GM21529 (cell line): ENCODE results near the gene MYO19.
"Not testable (repeated sequence)": the region's sequence is repeated elsewhere in the genome, so short reads cannot be mapped to it uniquely, and the experiment has no call there.

Experiments
- ATAC-seq: cut with Tn5 transposase; IDR thresholded peaks from one replicate; pipeline ENCODE4 v1.9.1; 2021; ENCODE audit not compliant: unreplicated experiment

Gene MYO19

DNA sequence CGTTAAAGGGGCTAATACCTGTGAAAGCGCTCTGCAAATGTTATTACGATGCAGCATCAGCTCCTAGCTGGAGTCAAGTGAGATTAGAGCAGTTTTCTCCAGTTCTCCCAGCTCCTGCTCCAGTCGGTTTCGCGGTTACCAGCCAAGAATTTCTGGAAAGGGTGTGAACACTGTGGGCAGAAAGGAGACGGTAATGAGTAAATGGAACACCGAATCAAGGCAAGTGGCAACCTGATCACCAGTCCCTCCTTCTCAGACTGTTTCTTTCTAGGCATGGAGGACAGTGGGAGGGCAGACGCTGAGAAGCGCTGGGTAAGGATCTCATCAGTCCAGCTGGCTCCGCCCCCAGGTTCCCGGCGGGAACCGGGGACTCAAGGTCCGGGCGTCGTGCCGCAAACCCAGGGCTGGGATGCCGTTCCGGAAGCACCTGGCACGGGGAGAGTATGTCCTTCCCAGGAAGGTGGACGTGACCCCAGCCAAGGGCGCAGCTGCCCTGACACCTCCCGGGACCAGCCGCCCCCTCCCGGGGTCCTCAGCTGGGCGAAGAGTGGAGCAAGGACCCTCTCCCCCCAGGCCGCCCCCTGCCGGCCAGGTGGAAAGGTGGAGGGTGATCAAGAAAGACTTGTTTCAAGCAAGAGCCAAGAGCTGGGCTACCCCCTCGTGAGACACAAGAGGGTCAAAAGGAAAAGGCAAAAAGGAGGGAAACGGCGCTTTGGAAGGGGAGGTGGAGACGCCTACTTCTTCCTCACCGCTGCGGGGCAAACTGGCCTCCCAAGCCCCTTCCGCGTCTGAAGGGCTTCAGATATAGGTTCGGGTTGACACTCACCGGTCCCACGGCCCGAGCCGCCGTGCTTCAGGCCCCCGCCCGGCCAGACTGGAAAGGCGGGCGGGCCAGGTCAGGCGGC, 481 bp downstream of the MYO19 start:
- peak; percentile 31 for ATAC-seq

DNA sequence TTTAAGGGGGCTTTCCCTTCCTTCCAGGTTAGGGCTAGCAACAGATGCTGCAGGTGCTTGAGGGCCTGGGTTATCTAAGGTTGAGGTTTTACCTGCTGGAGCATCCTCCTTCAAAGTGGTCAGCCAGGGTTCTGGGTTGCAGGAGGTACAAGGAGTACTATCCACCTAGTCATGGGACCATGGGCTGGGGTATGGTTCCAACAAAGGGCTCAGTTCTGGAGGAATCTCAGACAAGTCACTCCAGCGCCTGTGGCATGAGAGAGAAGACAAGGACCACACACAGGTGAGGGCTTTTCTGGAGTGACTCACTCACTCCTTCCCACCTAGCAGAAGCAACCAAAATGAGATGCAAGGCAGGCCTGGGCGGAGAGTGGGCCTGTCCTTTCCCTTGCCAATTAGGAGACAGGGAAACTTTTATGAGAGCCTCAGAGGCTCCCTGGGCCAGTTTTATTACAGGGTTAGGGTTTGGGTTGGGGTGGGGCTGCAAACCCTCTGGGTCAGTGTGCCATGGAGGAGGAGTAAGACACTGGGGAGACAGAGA, 2.2 kb downstream of the MYO19 start:
- ATAC-seq, result no peak

DNA sequence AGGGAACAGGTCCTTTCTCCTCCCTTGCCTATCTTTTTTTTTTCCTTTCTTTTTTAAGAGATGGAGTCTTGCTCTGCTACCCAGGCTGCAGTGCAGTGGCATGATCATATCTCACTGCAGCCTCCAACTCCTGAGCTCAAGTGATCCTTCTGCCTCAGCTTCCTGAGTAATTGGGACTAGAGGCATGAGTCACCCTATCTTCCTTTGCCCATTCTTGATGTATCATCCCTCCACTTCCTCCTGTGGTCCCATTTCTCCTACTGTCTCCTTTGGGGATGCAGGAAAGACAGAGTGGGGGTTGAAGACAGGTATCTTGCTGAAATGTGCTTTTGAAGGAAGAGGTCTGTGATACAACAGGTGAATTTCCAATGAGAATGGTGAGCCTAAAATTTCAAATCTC, 5.5 kb downstream of the MYO19 start:
- no peak for ATAC-seq

DNA sequence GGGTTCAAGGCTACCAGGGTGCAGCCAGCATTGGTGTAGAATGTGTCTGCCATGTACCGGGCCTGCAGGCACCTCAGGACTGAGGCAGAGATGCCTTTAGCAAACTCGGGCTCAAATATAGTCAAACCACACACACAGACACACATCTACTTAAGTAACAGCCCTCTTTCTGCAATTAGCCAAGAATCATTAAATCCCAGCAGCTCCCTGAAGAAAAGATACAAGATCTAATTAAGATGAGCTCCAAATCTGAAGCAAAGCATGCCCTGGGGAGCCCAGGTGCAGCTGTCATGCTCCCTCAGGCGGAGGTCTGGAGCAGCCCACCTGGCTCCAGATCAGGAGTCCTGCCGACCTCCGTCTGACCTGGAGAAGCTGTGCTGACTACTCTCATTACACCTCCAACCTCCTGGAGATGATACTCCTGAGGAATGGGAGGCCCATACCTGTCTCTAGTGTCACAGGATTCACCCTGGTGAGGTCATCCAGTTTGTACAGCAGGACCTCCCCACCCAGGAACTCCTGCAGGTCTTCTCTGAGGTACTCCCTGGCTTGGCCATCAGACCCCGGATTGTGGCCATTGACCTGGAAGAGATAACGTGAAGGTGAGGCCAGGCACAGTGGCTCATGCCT, 6.9 kb downstream of the MYO19 start:
- ATAC-seq, result no peak

DNA sequence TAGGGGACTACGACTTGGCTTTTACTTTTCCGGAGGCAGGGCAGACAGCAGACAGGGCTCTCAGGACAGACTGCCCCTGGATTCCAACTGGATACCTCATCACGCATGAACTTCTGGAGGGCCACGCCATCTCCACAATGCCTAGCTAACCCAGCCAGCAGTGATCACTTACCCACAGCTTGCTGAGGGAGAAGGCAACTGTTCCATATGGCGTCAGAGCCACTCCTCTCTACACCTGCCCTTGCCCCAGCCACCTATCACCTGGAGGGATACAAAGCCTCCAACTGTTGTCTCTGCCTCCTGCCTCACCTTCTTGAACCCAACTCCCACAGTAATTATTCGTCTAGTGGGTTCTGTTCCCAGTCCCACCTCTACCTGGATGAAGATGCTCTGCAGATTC, 8.8 kb downstream of the MYO19 start:
- no peak for ATAC-seq

DNA sequence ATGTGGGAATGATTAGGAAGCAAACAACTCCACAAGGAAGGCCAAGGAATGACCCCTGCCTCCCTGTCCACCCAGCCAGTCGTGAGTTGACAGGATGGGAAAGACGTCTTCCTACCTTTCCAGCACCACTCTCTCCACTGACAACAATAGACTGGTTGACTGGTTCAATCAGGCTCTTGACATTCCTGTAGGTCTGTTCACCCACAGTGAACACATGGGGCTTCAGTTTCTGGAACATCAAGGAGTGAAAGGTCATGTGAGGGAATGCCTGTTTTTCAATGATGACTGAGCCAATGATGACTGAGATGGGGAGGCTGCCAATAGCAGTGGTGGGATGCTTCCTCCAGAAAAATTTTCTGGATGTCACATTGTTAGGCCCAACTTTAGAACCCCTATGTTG, 9.6 kb downstream of the MYO19 start:
- no peak for ATAC-seq

DNA sequence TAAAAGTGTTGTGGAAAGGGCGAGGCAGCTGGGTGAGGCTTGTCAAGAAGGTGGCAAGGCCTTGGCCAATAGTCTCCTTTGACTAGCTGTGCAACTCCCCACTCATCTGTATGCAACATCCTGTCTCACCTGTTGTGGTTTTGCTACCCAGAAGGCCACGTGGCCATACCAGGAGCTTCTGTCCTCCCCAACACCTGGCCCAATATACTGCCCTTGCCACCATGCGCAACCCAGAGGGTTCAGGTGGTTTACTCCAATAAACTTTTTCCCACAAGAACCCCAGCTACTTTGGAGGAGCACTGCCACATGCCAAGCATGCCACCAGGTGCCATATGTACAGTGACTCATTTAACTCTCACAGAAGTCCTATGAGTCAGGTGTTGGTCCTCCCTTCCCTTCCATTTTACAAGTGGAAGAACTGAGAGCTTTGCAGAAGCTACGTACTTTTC, 10.2 kb downstream of the MYO19 start:
- ATAC-seq, result no peak

DNA sequence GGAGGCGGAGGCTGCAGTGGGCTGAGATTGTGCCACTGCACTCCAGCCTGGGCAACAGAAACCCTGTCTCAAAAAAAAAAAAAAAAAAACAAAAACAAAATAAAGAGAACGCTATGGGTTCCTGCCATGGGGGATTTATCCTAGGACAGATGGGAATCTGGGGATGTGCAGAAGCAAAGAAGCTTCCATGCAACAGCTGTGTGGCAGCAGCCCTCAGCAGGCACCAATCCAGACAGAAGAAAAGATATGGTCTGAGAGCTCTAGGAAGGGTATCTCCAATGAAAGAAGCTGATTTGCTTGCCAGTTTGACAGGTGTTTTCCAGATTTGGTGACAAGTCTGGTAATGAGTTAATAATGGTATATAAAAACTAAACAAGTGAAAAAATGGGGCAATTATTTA, 11.6 kb downstream of the MYO19 start:
- ATAC-seq, result no peak

DNA sequence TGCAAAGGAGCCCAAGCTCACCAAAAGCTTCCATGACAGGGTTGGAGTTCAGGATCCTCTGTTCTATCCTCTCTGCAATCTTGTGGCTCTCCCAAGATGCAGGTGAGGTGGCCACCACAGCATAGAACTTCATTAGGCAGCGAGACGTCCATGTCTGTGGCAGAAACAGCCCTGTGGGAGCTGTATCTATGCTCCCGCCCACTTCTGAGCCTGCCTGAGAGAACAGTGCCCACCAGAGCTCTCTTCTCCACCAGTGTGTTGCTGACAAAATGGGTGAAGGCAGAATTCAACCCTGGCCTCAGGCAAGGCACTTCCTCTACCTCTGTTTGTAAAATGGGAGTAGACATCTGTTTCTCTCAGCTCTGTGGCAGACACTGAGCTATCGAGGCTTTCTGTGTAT, 18.8 kb downstream of the MYO19 start:
- ATAC-seq, result no peak

DNA sequence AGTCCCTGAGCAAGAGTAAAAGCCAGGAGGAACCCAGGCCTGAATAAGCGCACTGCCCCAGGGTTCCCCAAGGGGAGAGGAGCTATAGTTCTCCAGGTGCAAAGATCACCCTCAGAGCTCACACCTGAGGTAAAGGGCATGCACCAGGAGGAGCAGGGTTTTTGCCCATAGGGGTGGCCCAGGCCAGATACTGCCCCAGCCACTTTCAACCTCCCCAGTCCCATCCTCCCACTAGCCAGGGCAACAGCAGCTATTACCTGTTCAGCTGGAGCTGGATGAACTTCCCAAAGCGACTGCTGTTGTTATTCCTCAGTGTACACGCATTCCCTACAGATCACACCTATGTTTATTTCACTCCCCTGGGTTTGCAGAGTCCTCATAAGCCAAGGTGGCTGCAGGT, 19.8 kb downstream of the MYO19 start:
- ATAC-seq, result no peak

DNA sequence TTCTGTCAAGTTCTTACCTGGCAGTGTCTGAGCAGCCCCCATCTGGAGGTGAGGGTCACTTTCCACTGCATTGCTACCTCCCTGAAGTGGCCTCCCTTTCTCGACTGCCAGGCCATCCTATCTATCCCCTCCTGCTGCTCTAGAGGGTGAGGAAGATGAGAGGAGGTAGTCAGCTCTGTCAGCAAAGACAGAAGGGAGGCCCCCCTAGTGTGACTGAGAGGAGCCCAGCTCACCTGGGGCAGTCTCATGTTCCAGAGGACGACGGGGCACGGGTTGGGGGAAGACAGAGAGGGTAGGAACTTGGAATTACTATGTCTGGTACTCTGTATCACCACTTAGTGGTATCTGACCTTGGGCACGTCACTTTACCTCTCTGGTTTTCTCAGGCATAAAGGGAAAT, 22.0 kb downstream of the MYO19 start:
- ATAC-seq, result no peak

DNA sequence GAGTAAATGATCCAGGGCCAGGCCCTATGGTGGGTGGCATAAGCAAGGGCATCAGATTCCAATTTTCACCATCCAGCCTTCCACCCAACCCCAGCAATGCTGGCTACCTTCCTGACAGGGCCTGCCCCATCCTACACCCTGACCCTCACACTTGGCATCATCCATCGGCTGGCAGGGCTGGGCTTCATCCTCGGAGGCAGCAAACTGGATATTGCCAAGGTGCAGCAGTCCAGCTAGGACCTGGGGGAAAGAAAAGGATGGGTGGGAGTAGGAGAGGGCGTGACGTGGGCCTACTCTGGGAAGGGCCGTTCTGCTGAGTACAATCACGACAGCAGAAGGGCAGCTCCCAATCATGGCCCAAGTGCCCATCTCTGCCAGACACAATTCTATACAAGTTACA, 23.5 kb downstream of the MYO19 start:
- ATAC-seq, result no peak

DNA sequence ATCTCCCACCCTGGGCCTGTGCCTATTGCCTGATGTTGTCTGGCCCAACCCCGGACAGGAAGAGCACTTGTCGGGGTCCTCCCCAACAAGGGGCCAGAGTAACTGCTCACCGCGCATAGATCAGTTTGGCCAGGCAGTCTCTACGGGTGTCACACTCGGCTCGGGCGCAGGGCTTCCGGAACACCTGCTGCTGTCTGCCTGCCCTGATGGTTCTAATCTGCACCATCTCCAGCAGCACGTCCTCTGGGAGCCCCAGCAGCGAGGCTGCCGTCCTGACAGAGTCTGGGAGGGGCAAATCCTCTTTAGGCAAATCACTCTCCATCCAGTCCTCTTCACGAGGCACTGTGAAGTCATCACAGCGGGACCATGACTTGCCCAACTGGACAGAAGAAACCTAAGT, 24.0 kb downstream of the MYO19 start:
- no peak for ATAC-seq

DNA sequence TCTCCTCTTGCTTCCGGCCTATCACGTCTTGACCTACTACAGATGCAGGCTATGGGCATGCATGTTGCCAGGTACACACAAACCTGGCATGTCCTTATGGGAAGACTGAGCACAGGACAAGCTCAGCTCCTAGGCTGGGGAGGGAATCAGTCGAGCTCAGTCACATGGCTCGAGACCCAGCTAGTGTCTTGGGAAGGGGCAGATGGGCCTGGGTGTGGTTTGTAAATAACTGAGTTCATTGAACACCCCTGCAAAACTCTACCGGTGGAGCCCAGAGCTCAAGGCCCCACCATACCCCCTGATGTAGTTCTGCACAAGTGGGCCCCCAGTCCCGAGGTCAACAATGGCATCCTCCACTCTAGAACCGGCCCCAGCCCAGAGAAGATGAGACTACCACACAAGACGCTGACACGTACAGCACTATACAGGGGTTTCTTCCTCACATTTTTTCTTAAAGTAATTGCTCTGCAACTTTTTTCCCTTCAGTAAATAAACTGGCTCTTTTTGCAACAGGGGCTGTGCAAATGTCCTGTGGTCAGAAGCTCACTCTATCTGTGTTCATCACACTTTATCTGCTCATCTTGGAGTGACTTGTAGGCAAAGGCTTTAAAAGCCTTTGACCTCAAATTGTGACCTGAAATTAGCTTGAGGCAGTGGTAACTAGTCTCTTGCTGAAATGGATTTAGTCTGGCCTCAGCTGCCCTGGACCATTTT, 25.2 kb downstream of the MYO19 start:
- ATAC-seq, result no peak

DNA sequence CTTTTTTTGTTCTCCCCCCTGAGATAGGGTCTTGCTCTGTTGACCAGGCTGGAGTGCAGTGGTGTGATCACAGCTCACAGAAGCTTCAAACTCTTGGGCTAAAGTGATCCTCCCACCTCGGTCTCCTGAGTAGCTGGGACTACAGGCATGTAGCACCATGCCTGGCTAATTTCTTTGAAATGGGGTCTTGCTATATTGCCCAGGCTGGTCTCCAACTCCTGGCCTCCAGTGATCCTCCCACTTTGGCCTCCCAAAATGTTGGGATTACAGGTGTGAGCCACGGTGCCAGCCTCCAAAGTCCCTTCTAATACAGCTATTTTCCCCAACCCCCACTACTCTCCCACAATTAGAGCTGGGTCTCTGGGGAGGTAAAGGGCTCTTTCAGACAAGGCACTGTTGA, 26.2 kb downstream of the MYO19 start:
- ATAC-seq, result not testable (repeated sequence)

DNA sequence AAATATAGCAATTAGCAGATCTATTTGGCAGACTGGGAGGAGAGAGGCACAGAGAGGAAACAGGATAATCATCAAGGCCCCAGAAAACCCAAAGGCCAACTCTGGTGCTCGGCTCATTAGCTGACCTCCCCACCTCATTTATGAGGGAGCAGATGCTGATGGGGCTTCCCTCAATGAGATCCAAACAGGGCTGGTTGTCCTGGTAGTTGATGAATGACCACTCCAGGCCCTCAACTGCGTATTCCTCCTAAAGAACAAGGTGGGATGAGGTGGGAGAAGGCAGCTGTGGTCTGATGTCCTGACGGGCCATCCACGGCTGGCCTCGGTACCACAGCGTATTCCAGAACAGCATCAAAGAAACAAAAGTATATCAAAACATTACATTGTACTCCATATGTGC, 27.4 kb downstream of the MYO19 start:
- no peak for ATAC-seq

DNA sequence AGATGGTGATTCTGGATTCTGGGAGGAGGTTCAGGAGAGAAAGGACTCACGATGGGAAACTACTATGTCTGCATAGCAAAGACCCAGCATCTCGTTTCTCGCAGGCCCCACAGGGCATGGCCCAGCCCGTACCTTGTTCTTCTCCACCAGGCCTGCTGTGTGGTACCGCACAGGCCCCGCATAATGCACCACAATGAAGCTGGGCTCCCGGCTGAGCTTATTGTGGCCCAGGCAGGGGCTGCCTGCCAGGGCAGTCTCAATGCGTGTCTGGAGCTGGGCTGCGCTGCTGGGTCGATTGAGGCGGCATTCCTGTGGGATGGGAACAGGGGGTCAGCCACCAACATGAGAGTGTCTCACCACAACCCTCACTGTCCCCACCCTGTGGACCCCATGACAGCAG, 27.8 kb downstream of the MYO19 start:
- no peak for ATAC-seq

DNA sequence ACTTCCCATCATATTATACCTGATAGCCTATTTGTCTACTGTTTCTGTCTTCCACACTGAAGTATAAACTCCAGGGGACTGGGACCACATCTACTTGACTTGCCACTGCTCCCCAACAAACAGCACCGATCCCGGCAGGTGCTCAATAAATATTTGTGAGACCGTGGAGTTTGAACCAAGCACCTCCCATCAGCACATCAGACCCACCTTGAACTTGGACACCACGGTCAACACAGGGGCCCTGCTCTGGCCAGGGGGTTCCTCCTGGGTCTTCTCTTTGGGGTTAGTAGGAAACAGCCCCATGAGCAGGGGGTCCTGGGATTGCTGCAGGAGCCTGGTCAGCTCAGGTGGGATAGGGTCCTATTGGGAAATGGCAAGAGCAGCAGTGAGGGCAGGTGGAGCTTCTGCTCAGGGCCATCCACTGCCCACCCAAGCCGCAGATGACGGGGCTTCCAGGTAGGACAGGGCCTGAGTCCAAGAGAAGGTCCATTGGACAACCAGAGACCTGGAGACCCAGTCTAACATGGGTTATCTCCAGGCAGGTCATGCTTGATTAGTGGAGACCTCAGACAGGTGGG, 28.3 kb downstream of the MYO19 start:
- ATAC-seq, result no peak

DNA sequence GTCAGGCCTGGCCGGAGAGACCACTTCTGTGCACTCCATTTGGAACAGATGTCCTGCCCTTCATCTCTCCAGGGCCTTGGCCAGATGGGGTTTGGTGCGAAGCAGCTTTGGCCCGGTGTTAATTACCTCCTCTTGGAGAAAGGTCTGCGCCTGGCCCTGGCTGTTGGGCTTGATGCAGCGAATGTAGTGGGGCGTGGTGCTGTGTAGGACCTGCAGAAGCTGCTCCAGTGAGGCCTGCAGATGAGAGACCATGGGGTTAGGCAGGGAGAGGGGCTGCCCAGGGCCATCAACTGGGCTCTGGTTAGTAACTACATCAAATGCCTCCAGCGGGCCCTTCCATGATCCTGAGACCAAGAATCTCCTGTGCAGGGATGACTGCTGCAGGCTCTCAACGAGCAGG, 29.5 kb downstream of the MYO19 start:
- ATAC-seq, result no peak

DNA sequence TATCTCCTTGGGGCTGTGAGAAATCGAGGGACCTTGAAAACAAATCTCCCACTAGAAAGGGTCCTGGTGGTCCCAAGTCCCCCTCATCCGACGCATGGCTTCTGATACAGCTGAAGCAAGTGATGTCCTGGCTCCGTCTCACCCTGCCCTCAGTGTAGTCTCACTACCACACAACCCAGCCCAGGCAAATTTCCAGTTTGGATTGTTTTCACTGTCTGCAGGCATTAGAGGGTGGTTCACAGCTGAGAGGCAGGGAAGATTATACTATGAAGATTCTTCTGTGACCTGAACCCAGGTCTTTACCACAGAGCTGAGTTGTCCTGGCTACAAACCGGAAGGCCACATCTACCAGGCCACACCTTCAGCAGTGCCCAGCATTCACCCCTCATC, 30.5 kb downstream of the MYO19 start:
- ATAC-seq, result no peak

DNA sequence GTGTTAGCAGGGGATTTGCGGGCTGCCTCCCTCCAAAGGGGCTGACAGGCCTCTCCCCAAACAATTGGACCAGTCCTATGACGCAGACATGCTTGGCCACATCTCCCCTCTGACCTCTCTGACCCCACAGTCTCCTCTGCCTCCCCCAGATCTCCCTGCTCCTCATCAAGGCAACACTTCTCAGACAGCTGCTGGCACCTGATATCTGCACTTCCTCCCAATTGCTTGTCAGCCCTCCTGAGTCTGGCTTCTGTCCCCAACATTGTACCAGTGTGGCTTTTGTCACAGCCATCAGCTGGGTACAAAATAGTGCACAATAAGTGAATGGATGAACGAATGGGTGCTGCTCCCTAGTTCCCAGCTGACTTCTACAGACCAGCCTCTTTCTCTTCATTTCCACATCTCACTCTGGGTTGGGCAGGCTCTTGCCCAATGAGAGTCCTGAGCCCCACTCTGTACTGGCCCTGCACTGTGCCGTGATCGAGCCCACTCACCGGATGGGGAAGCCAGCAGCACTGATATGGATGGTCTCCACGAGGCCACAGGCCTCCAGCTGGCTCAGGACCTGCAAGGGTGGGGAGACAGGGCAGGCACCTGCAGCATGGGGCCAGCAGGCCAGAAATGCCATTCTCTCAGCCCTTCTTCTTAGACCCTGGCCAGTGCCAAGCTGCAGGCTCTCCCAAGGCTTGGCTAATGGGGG, 31.1 kb downstream of the MYO19 start:
- ATAC-seq, result no peak
